HEK293 (cell line): ENCODE data around the gene AAK1.
"Not testable (repeated sequence)": the region's sequence is repeated elsewhere in the genome, so short reads cannot be mapped to it uniquely, and the experiment has no call there.

Experiments
- CTCF ChIP-seq: fragments of 450-650 bp; formaldehyde crosslinking; IDR thresholded peaks from 2 replicates; pipeline ENCODE4 v1.5.1; 2016; ENCODE audit warnings: missing biosample characterization, missing genetic modification characterization
- ZBTB8A ChIP-seq: fragments of 450-650 bp; formaldehyde crosslinking; IDR thresholded peaks from 2 replicates; pipeline ENCODE4 v1.5.1; 2016; ENCODE audit warnings: missing biosample characterization, missing genetic modification characterization

- TF ChIP-seq CTCF, ZBTB8A: not testable (repeated sequence)
Observed at GRCh38 chr2:69443673-69444072, 199.9 kb downstream of the AAK1 start.
